ENCODE measurements around the gene CNTN4. TPM values are rescaled to one million over a fixed set of nuclear protein-coding genes. Genes with fewer than 3 reads are reported as not detected.

CNTN4 gene
- total and polyA plus RNA-seq, 8 donors, result 2.5 to 10.8 (median 5.1) TPM

DNA sequence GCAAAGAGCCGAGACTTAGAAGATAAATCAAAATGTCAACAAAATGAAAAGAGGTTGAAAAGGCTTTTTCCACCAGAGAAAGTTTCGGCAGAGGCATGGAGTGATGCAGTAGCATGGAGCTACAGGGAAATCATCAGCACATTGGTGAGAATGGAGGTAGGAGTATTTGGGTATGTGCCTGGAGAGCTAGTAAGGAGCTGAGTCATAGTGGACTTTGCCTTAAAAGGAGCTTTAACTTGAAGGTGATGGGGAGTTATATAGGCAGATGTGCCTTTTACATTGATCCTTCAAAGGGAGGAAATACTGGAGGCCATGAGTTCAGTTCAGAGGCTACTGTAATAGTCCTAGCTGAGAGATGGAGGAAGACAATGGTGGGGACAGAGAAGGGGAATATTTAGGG, 967.2 kb downstream of the CNTN4 start:
- 64 to 76% methylated on average over 2 of the region's 2 CpGs for WGBS, 2 donors

DNA sequence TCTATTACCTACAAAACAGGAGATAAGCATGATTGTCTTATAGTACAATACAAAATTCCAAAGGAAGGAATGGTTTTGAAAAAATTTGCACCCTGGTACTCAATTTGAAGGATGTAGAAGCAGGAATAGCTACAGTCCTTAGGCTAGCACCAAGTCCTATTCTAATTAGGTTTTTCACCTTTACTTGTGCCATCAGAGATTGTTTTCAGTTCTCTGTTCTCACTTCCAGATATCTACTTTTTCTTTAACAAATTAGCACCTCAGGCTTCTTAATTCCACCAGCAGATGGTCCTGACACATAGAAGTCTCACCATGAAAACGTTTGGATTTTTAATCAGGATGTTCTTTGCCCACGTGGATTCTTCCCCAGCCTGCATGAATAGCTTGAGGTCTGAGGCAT, 967.7 kb downstream of the CNTN4 start:
- DNase-seq (no peak), ATAC-seq (no peak), FAIRE-seq (no peak)
- WGBS, 2 donors, result 10% methylated on average over 2 of the region's 2 CpGs
- H3K27me3 ChIP-seq, result no peaks in the 10 kb centered on the region
- no peak overlapping the region for H3K27ac ChIP-seq
- TF ChIP-seq, protein P1, sequence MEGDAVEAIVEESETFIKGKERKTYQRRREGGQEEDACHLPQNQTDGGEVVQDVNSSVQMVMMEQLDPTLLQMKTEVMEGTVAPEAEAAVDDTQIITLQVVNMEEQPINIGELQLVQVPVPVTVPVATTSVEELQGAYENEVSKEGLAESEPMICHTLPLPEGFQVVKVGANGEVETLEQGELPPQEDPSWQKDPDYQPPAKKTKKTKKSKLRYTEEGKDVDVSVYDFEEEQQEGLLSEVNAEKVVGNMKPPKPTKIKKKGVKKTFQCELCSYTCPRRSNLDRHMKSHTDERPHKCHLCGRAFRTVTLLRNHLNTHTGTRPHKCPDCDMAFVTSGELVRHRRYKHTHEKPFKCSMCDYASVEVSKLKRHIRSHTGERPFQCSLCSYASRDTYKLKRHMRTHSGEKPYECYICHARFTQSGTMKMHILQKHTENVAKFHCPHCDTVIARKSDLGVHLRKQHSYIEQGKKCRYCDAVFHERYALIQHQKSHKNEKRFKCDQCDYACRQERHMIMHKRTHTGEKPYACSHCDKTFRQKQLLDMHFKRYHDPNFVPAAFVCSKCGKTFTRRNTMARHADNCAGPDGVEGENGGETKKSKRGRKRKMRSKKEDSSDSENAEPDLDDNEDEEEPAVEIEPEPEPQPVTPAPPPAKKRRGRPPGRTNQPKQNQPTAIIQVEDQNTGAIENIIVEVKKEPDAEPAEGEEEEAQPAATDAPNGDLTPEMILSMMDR (IDR thresholded peaks at IDR 0.05), result no peak
- H3K4me1 ChIP-seq, result no peaks in the 10 kb centered on the region
- H3K9me3 ChIP-seq, result no peaks in the 10 kb centered on the region
- intact Hi-C loops (cut with DNase I), result no loop called here
- H3K4me3 ChIP-seq, result no peak overlapping the region
- H3K36me3 ChIP-seq, result no peaks in the 10 kb centered on the region

More for the DNA sequence above, 967.2 kb downstream of the CNTN4 start:
- Histone ChIP-seq H3K27me3 (no peaks in the 10 kb centered on the region), H3K4me3 (no peak overlapping the region), H3K4me1 (no peaks in the 10 kb centered on the region), H3K27ac (no peak overlapping the region), H3K9me3 (no peaks in the 10 kb centered on the region), H3K36me3 (no peaks in the 10 kb centered on the region)
- intact Hi-C loops (cut with DNase I), result no loop called here
- DNase-seq, result no peak
- FAIRE-seq, result no peak
- ATAC-seq, result no peak
- TF ChIP-seq, protein P1 (IDR thresholded peaks at IDR 0.05), result no peak

DNA sequence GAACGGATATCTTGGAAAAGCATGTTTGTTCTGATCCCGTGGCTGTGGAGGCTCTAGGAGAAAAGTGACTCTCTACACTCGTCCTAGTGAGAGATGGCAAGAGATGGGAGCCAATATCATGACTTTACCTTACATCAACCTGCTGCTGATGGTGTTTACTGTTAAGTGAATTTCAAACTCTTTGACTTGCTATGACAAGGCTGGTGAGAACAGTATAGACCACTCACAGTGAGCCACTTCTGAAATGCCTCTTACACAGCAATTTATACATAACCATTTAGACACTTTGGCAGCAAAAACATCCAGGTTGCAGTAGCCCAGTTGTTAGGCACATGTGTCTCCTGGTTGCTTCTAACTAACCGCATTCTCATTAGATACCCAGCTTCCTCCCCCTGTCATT, 968.2 kb downstream of the CNTN4 start:
- no peak for DNase-seq
- intact Hi-C loops (cut with DNase I), result no loop called here
- Histone ChIP-seq H3K36me3 (no peaks in the 10 kb centered on the region), H3K9me3 (no peaks in the 10 kb centered on the region), H3K27me3 (no peaks in the 10 kb centered on the region), H3K4me3 (no peak overlapping the region), H3K4me1 (no peaks in the 10 kb centered on the region), H3K27ac (no peak overlapping the region)
- 63 to 64% methylated on average over 4 of the region's 4 CpGs for WGBS, 2 donors
- FAIRE-seq, result no peak
- TF ChIP-seq, protein P1 (IDR thresholded peaks at IDR 0.05), result no peak
- no peak for ATAC-seq

DNA sequence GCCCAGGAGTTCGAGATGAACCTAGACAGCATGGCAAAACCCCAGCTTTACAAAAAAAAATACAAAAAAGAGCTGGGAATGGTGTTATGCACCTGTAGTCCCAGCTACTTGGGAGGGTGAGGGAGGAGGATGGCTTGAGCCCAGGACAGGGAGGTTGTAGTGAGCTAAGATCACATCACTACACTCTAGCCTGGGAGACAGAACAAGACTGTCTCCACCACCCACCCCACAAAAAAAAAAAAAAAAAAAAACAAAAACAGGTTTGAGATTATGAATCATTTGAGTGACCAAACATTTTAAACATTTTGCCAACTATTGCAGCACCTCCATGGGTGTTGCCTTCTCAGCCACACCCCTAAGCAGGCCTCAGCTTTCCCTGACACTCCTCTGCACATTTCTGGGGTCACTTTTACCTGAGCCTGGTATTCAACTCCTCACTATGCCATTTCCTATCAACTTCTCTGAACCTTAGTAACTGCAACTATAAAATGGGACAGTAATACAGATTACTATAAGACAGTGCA, 969.8 kb downstream of the CNTN4 start:
- H3K27me3 ChIP-seq, result no peaks in the 10 kb centered on the region
- no peak for ATAC-seq
- no peaks in the 10 kb centered on the region for H3K9me3 ChIP-seq
- H3K4me1 ChIP-seq, result no peaks in the 10 kb centered on the region
- H3K27ac ChIP-seq, result no peak overlapping the region
- no peak for FAIRE-seq
- DNase-seq, result no peak
- 77 to 83% methylated on average over 1 of the region's 1 CpG for WGBS, 2 donors
- intact Hi-C loops (cut with DNase I), result no loop called here
- no peaks in the 10 kb centered on the region for H3K36me3 ChIP-seq
- TF ChIP-seq, protein P1 (IDR thresholded peaks at IDR 0.05), result no peak
- no peak overlapping the region for H3K4me3 ChIP-seq

DNA sequence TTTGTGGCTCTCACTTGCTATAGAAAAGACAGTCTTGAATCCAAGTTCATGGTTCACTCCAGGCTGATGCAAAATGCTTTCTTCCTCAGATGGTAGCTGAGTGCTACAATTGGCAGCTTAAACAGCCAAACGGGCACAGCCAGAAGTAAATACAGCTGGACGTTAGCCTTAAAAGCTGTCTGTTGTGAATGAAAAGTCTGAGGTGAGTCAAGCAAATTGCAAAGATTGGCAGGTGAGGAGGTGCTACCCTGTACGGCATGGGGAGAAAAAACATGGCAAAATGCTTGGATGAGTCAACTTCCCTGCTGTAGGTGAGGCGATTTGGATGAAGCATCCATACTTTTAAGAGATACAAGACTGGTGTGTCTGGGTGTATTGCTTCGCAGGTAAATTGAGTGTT, 971.1 kb downstream of the CNTN4 start:
- WGBS, 2 donors, result 42 to 64% methylated on average over 5 of the region's 5 CpGs
- Histone ChIP-seq H3K27ac (no peak overlapping the region), H3K4me1 (no peaks in the 10 kb centered on the region), H3K36me3 (no peaks in the 10 kb centered on the region), H3K27me3 (no peaks in the 10 kb centered on the region), H3K9me3 (no peaks in the 10 kb centered on the region), H3K4me3 (no peak overlapping the region)
- FAIRE-seq, result no peak
- TF ChIP-seq, protein P1 (IDR thresholded peaks at IDR 0.05), result no peak
- no peak for DNase-seq
- ATAC-seq, result no peak
- intact Hi-C loops (cut with DNase I), result no loop called here
